Lower leg skin (tissue), 4 donors: ENCODE data around the gene NEDD4L. TPM values are rescaled to one million over a fixed set of nuclear protein-coding genes. Genes with fewer than 3 reads are reported as not detected.

Source experiments
- DNase-seq, 2 donors: peaks; one replicate each; pipeline ENCODE4 v3.0.0-alpha.2; 2019; ENCODE audit warnings: low spot score in 2 of 2
- H3K4me3 ChIP-seq: fragments of 200-600 bp; sonication (generic); 2 replicates; pipeline ENCODE4 v1.5.1; 2017; ENCODE audit warnings: mild to moderate bottlenecking, low read depth; ENCODE audit not compliant: poor library complexity, severe bottlenecking
- CTCF ChIP-seq, 3 donors: fragments of 450-650 bp; IDR thresholded peaks; one replicate each; pipeline ENCODE4 v1.5.1; 2016; ENCODE audit warnings: antibody characterized with exemption in 3 of 3, mild to moderate bottlenecking in 3 of 3, moderate library complexity in 2 of 3
- POLR2A ChIP-seq, 2 donors: fragments of 450-650 bp; IDR thresholded peaks; one replicate each; pipeline ENCODE4 v1.6.1; 2016 to 2017; ENCODE audit warnings: antibody characterized with exemption in 2 of 2, mild to moderate bottlenecking in 1 of 2, moderate library complexity in 1 of 2
- WGBS, 2 donors: methylation state at CpG; one replicate each; pipeline ENCODE4 v1.1.5; 2018; 5-methylcytosine and 5-hydroxymethylcytosine counted together
- intact Hi-C: fragments of 100-400 bp; cut with DNase I; formaldehyde crosslinking; loops from one replicate; pipeline ENCODE4 v1.15.0; 2023; ENCODE audit warnings: low total_unique reads
- total RNA-seq, 4 donors: library from RNA; depleted of rRNA; stranded (reverse); fragments of >200 nt; gene quantifications; one replicate each; pipeline ENCODE4 v1.1.0, GENCODE V29; 2016

Gene NEDD4L
- total RNA-seq, 4 donors from 2014 or later = 22.9 to 127 (median 35.0) TPM

- intact Hi-C loops = no loop called here
- TF ChIP-seq CTCF (IDR thresholded peaks at IDR 0.05) = no peak
- no peak for TF ChIP-seq POLR2A (IDR thresholded peaks at IDR 0.05)
- no peak for DNase-seq
- H3K4me3 ChIP-seq = no peak overlapping the region
- WGBS, 2 donors = 79 to 80% methylated on average over 8 of the region's 8 CpGs
Observed at GRCh38 chr18:58178511-58178910, 134.5 kb downstream of the NEDD4L start.

GRCh38 chr18:58180172-58180571 is 136.1 kb downstream of the NEDD4L start:
- WGBS, 2 donors = 89 to 91% methylated on average over 16 of the region's 16 CpGs
- intact Hi-C loops = no loop called here
- no peak for TF ChIP-seq CTCF (IDR thresholded peaks at IDR 0.05)
- no peak for TF ChIP-seq POLR2A (IDR thresholded peaks at IDR 0.05)
- H3K4me3 ChIP-seq = no peak overlapping the region
- peak in 1 of 2 donors; percentile 82 for DNase-seq

DNA sequence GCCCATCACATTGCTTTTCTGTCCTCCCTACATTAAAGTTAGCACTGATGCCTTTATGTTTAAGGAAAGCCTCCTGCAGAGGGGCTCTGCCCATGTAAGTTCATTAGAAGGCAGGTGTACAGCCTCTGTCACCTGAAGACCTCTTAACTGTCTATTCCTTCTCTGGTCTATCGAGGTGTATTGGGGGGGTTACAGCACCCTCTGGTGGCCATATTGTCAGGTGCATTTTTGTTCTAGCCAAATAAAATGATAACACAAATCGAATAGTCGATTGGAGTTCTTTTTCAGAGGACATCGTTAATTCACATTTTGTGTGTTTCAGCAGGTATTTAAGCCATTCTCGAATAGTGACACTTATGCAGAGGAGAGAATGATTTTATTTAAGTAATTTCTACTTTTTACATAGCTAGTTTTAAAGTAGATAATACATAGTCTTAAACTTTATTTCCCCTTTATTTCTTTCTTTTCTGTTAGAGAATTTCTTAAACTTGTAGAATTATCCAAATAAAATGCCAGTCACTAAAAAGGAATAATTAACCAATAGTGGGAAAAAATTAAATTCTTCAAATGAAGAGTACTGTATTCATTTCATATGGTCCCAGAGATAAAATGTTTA is 136.8 kb downstream of the NEDD4L start:
- WGBS, 2 donors = 17 to 24% methylated on average over 5 of the region's 5 CpGs
- DNase-seq = peak in 1 of 2 donors; percentile 68
- H3K4me3 ChIP-seq = no peak overlapping the region
- no peak for TF ChIP-seq POLR2A (IDR thresholded peaks at IDR 0.05)
- no peak for TF ChIP-seq CTCF (IDR thresholded peaks at IDR 0.05)
- intact Hi-C loops = no loop called here

DNA sequence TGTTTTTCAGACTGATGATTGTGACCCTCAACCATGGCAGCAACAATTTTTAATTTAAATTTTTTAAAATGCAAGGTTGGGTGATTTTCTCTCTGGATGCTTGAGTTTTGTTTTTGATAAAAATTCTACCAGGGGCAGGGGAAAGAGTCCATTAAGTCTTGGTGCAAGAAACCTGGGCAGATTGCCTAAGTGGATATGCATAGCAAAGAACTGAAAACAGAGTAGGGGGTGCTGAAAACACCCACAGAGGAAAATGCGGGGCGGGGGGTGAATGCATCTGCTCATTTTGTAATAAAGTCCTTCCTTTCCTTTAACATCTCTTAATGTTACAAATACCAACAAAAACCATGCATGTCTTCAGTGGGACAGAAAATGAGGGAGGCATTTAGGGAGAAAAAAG is 138.0 kb downstream of the NEDD4L start:
- intact Hi-C loops = no loop called here
- H3K4me3 ChIP-seq = no peak overlapping the region
- no peak for DNase-seq
- TF ChIP-seq POLR2A (IDR thresholded peaks at IDR 0.05) (no peak), CTCF (IDR thresholded peaks at IDR 0.05) (no peak)
- 95 to 98% methylated on average over 2 of the region's 2 CpGs for WGBS, 2 donors

DNA sequence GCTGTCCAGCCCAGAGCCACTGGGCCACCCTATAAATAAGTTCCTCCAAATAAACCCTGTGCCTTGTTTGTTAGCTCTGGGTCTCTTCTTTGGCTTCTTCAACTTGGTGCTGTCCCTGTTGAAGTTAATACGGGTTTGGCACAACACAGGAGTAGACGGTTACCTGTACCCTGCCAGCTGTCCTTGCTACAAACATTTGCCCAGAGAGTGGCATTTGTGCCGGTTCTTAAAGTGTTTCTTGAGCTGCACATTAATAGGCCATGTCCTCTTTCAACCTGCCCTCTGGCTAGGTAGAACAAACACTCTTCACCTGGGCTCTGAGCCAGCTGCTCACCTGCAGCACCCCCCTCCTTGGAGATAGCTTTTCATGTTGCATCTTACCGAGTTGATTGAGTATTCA is 139.2 kb downstream of the NEDD4L start:
- peak in 1 of 2 donors; percentile 66 for DNase-seq
- 77 to 79% methylated on average over 4 of the region's 4 CpGs for WGBS, 2 donors
- H3K4me3 ChIP-seq = no peak overlapping the region
- intact Hi-C loops = no loop called here
- no peak for TF ChIP-seq POLR2A (IDR thresholded peaks at IDR 0.05)
- TF ChIP-seq CTCF (IDR thresholded peaks at IDR 0.05) = no peak
